ENCODE measurements around the gene ASPSCR1.

The ASPSCR1 gene

DNA sequence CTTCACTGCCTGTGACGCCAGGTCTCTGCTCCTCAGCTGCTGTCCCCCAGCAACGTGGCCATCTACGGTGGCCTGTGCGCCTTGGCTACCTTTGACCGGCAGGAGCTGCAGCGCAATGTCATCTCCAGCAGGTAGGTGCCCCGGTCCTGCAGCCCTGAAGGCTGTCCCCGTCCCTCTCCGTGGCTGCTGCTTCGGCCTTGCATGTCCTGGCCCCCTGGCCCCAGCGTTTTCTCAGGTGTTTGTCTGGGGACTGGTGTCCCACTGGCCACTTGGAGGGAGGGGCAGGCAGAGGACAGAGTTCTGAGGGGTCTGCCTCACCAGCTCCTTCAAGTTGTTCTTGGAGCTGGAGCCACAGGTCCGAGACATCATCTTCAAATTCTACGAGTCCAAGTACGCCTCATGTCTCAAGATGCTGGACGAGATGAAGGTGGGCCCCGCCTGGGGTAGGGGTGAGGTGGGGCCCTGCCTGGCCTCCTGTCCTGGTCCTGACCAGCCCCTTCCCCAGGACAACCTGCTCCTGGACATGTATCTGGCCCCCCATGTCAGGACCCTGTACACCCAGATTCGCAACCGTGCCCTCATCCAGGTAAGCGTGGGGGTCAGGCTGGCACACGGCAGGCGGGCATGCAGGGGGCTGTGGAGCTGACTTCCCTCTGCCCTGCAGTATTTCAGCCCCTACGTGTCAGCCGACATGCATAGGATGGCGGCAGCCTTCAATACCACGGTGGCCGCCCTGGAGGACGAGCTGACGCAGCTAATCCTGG lies 78.7 kb downstream of the ASPSCR1 start:
- no peak for DNase-seq (ENCODE audit: low read depth)

DNA sequence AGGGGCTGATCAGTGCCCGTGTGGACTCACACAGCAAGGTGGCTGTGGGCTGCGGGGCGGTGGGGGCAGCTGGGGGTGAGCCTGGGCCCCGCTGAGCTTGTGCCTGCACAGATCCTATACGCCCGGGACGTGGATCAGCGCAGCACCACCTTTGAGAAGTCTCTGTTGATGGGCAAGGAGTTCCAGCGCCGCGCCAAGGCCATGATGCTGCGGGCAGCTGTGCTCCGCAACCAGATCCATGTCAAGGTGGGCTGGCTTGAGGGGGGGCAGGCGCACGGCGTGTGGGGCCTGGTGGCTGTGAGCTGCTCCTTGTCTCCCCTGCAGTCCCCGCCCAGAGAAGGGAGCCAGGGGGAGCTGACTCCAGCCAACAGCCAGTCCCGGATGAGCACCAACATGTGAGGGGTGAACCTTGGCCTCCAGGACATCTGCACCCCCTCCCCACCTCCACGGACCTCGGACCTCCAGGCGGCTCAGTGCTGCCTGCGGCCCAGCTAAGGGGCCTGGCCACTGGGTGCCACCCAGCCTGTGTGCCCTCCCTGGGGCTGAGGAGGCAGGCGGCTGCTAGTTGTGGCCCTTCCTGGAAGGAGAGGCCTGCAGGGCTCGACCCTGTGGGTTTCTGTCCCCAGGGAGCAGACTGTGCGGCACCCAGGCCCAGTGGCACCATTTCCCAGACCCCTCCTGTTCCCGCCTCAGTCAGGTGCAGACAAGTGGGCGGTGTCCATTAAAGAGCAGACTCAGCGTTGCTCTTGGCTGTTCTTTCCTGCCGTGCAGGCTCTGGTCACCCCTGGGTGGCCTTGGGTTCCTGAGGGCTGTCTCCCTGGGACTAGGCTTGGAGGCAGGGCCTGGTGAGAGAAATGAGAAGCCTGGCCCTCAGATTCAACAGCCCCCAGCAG lies 79.5 kb downstream of the ASPSCR1 start:
- DNase-seq (ENCODE audit: low read depth) = no peak

DNA sequence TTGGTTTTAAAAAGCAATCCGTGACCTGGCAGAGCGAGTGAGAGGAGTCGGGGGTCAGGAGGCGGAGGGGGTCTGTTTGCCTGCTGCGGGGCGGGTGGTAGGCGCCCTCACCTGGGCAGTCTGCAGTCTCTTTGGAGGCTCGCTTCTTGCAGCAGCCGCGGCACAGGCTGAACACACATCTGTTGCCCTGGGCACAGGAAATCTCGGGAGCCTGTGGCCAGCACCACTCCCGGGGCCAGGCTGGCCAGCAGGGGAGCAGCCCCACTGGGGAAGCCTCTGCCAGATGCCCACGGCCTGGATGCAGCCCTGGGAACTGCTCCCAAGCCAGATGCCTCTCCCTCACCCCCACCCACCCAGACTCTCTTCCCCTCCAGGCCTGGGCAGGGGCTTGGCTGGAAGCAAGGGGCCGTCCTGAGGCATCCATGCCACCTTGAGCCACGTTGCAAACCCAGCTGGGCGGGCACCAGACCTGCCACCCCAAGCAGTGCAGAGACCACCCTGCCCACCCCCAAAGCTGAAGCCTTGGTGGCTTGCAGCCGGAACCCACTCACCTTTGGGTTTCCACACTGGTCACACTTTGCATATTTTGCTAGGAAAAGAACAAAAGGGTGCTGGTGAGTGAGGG lies 80.9 kb downstream of the ASPSCR1 start:
- no peak for DNase-seq (ENCODE audit: low read depth)

DNA sequence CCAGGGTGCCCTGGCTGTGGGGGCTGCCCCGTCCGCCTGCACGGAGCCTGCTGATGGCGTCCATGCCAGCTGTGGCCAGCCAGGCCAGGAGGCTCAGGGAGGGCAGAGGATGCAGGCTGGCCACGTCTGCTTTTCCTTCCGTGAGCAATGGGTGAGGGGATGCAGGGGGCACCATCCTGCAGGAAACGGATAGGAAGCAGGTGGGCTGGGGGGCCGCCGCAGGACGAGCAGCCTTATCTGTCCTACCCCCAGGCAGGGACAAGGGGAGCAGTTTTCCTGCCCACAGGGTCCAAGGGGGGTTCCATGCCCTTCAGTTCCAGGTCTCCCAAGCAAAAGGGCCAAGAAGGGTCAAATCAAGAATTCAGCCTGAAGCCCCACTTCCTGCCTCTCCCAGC lies 81.4 kb downstream of the ASPSCR1 start:
- no peak for DNase-seq (ENCODE audit: low read depth)

GRCh38 chr17:82059272-82060000 lies 82.0 kb downstream of the ASPSCR1 start:
- DNase-seq (ENCODE audit: low read depth) = no peak

DNA sequence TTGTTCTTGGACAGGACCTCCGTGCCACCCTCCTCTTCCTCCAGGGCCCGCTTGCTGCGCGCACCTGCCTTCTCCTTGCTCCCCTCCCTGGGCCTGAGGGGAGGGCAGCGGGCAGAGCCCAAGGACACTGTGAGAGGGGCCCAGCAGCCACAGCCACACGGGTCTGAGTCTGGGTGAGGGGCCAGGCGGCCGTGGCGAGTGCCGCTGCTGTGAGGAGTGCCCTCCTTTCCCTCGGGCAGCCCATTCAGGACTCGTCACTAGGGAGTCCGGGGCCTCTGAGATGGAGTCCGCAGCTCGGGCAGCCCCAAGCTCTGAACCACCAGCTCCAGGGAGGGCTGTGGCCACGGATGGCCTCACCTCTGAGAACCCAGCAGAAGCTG lies 82.6 kb downstream of the ASPSCR1 start:
- DNase-seq (ENCODE audit: low read depth) = no peak

DNA sequence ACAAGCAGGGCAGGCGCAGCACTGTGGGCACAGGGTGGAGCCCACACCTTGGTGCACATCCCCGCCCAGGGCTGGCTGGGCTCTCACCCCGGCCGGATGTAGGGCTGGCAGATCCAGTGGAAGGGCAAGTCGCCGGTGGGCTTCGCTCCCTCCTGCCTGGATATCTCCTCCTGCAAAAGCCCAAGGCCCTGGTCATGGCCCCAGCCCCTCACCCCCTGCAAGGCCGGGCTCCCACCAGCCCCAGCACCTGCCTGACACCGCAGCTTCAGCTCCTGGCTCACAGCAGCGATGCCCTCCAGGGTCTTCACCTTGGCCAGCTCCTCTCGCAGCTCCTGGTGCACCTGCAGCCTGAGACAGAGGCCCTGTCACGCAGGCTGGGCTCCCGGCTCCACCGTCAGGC lies 83.2 kb downstream of the ASPSCR1 start:
- DNase-seq (ENCODE audit: low read depth) = no peak

GRCh38 chr17:82061047-82061925 lies 83.9 kb downstream of the ASPSCR1 start:
- no peak for DNase-seq (ENCODE audit: low read depth)

GRCh38 chr17:82062076-82062983 lies 84.9 kb downstream of the ASPSCR1 start:
- DNase-seq (ENCODE audit: low read depth) = no peak

GRCh38 chr17:82062984-82063368 lies 85.5 kb downstream of the ASPSCR1 start:
- no peak for DNase-seq (ENCODE audit: low read depth)

DNA sequence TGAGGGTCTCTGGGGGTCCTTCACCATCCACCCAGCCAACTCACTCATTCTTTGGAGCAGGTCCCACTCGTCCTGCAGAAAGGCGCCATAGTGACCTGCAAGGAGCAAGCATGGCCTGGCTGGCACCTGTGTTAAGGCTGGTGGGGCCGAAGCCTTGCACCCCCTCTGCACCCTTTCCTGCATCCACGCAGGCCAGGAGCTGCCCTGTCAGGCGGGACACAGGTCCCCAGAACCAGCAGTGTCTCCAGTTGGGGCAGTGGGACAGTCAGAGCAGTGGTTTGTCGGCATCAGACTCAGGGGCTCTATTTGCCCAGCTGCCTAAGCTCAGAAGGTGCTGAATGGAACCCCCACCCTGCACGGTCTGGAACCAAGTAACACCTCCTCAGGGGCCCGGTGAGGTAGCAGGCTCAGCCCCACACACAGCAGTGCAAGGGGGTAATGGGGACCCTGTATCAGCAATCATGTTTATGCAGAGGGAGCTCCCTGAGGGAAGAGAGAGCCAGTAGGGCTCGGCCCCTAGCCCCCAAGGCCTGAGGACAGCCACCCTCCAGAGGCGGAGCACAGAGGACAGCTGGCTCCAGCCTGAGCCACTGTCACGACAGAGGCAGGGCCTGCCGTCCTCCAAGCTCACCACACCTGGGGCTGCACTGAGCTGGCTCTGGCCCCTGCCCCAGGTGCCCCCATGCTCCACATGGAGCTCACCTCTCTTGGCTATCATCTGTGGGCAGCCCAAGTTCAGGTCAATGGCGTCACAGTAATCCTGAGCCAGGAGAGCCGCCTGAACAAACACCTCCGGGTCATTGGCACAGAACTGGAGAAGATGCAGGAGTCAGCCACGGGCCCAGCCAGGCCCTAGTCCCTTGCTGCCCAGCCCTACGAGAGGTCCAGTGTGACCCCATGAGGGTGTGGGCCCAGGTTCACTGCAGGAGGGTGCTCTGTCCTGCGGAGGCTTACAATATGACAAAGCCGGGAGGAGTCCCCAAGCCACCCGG lies 86.3 kb downstream of the ASPSCR1 start:
- no peak for DNase-seq (ENCODE audit: low read depth)

DNA sequence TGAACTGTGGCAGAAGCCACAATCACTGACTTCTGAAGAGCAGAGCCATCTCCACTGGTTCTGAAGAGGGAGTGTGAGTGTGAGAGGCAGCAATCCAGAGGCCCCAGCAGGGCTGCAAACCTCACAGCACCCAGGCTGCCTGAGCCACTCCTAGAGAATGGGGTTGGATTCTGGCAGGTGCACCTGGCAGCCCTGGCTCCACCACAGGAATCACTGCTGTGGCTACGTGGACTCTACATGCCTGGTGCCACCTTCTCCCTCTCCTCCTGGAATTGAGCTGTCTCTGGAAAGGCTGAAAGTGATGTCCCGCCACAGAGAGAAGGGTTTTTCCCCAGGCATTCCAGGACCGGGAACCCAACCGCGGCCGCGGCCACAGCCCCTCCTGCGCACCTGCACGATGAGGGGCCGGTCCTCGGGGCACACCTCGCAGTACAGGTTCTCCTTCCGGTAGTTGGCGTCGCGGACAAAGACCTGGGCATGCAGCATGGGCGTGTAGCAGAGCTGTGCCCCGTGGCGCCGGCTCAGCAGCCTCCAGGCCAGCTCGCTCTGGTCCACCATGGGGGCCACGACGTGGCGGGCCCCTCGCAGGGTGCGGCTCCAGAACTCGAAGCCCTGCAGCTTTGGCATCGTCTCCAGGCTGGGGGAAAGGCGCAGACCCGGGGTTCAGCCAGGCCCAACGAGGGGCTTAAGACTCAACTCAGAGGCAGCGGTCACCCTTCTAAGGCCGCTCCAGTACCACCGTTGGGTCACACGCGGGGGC lies 87.2 kb downstream of the ASPSCR1 start:
- no peak for DNase-seq (ENCODE audit: low read depth)

- no peak for DNase-seq (ENCODE audit: low read depth)
Measured at GRCh38 chr17:82065193-82065637, 87.8 kb downstream of the ASPSCR1 start.

DNA sequence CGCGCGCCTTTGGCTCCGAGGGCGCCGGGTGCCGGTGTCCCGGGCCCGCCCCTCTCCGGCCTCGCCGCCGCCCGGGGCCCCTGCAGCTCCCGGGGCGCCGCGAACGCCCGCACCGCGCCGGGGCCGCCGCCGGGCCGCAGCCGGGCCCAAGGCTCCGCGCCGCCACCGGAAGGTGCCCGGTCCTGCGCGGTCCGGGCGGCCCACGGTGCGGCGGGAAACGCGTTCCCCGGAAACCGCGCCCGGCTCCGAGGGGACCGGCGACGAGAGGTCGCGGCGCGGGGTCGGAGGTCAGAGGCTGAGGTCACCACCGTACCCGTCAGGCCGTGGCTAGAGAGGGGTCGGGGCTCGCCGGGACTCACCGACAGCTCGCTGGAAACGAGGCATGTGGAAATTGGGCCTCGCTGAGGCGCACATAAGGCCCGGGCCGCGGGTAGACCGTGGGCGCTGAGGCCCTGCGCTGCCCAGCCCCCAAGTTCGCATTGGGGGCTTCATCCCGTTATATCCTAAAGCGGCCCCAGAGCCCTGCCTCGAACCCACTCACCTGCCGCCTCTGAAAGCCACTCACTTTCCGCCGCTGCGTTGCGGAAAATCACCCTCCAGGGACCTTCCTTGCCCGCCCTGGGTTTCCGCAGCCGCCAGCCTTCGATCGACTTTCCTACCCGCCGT lies 88.3 kb downstream of the ASPSCR1 start, which contains the start of gene DUS1L:
Gene DUS1L (minus strand): TSS at position 167 of the 666 bp plus-strand sequence. CDS start 745 bp downstream, outside the sequence.
- peak; percentile 57 for DNase-seq (ENCODE audit: low read depth)

Measured in fibroblast of gingiva (primary cell).